Measurements from ENCODE around the gene NRCAM.

NRCAM gene

DNA sequence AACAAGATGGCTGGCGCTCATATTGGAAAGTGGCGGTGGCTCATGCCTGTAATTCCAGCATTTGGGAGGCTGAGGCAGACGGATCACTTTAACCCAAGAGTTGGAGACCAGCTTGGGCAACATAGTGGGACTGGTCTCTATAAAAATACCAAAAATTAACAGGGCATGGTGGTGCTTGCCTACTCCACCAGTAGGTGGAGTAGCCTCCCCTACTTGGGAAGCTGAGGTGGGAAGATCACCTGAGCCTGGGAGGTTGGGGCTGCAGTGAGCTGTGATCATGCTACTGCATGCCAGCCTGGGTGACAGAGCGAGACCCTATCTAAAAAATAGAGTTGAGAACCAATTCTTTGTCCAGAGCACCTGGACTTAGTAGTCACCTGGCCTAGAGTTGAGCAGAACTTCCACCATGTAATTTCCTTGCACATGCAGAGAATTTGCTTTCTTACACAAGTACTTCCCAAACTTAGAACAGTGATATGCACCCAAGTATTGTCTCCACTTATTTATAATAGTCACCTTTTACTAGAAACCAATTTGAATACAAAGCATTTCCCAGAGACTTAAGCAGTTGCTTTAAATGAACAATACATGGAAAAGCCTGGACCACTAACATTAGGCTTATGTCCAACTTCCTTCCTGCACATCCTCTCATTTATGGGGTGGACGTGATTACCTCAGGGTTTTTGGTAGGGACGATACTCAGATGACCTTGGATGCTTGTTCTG, 342.0 kb downstream of the NRCAM start:
- DNase-seq: no peak

GRCh38 chr7:108112683-108113082, 343.6 kb downstream of the NRCAM start:
- DNase-seq: no peak

DNA sequence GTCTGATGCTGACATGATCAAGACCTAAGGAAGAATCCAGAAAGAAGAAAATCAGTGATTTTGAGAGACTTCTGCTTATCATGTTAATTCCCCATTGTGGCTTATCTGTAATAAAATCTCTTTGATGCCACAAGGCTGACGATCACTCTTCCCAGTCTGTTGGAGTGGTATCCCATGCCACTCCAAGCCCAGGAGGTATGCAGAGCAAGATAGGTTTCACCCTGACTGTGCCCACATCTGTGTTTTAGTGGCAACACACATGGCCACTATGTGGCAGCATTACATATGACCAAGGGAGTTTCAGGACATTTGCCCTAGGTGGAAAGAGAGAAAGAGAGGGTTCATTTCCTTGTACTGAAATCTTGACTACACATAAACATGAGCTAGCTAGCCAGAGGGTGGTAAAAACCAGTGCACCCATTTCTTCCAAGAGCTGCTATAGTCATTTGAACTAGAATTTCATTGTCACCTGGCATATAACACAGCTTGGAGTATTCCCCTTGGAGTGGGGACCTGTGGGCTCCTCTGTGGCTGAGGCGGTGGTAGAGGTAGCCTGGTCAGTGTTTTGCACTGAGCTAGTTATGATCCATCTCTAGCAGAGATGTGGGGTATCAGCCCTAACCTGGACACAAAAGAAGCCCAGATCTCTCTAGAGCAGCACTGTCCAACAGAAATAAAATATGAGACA, 346.9 kb downstream of the NRCAM start:
- DNase-seq: no peak

- DNase-seq: no peak
Observed at GRCh38 chr7:108108131-108108530, 348.1 kb downstream of the NRCAM start.

- DNase-seq: no peak
Observed at GRCh38 chr7:108104324-108104723, 351.9 kb downstream of the NRCAM start.

DNA sequence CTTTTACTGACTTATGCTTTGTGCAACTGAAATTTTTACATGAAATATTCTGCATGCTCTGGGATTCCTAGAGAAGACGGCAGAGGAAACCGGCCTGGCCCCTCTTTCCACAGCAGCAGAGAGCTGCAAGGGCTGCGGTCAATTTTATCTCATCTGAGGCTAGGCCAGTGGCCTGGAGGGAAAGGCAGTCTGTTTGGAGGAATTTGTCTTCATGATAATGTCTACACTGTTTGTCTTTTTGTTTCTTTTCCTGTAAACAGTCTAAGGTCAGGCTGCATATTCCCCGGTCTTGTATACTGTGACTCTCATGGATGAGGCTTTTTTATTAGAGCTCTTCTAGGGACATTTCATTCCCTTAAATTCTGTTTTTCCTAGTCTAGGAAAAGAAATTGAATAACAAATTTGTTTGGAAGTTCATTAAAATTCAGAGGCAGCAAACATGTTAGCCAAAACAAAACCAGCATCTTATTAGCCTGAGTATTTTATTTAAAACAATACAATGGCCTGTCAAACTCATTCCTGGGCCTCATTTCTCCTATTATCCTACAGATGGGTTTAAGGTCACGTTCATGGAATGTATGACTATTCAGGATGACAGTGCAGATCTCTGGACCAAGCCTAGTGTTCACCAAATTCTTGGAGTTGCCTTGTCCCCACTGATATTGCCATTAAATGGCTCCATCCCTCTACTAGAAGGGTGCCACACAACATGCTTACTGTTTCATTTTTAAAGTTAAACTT, 352.5 kb downstream of the NRCAM start:
- no peak for DNase-seq

GRCh38 chr7:108102671-108103312, 353.4 kb downstream of the NRCAM start:
- no peak for DNase-seq

DNA sequence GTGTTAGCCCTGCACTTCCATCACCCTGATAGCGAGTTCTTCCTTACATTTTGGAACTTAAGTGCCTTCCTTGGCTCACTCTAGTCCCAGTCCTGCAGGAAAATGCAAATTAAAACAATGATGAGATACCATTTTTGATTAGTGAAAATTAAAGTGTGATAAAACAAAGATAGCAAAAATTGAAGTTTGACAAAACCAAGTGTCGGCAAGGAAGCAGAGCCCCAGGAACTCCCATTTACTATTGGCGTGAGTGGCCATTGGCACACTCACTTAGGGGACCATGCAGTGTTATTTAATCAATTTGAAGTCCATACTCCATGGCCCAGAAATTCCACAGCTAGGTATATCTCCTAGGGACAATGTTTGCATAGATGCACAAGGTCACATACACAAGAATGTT, 354.5 kb downstream of the NRCAM start:
- no peak for DNase-seq

DNA sequence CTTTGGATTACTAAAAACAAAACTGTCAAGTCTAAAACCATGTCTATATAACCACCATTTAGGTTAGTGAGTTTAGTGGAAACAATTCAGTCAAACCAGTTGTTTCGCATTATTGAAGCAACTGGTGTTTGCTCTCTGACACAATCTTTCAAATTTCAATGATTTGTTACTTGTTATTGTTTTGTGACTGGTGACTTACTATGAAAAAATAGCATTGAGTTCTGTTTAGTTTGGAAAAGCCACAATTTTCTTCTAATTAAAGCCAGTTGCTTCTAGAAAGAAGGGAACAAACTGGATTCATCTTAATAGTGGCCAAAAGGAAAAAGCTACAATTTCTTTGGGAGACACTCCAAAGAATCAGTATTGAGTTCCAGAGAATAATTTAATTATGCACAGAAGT, 356.5 kb downstream of the NRCAM start:
- no peak for DNase-seq

- no peak for DNase-seq
Observed at GRCh38 chr7:108097703-108098102, 358.5 kb downstream of the NRCAM start.
